ENCODE measurements around the gene GRIK1.

GRIK1 gene

DNA sequence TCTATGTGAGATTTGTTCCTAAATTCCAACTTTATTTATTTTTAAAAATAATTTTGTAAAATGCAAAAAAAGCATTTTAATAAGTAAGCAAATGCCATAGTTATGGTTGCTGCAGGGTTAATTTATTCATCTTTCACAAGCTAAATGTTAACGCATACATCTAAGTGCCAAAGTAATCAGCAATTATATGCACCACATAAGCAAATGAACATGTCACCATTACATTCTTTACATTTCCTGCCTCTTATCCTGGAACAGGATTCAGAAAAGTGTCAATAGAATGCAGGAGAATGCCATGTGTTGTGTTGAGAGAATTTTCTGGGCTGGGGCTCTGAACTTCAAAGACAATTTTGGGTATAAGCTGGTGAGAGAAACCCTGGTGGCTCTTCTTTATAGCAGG is 136.6 kb downstream of the GRIK1 start:
- no peak for TF ChIP-seq ZNF274 (IDR thresholded peaks at IDR 0.05; ENCODE audit: low read depth, low read length)
- H3K4me3 ChIP-seq (ENCODE audit: low read length), result no peak overlapping the region

GRCh38 chr21:29801122-29801521 is 138.7 kb downstream of the GRIK1 start:
- H3K4me3 ChIP-seq (ENCODE audit: low read length), result no peak overlapping the region
- TF ChIP-seq ZNF274 (IDR thresholded peaks at IDR 0.05; ENCODE audit: low read depth, low read length), result no peak

DNA sequence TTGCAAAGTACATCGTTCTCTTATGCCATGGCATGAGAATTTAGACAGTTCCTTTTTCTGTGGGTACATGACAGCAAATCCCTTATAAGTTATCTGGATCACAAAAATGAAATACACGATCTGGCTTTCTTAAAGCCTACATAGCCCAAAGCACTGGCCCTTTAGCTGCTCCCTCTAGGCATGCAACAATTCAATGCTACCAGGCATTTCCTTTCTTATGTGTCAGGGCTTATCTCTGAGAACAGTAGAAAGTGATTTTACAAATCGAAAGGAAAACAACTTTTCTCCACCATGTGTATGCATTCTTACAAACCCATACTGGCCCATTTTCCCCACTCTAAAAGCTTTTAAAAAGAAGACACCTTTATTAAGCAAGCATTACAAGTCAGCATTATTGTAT is 139.7 kb downstream of the GRIK1 start:
- no peak for TF ChIP-seq ZNF274 (IDR thresholded peaks at IDR 0.05; ENCODE audit: low read depth, low read length)
- H3K4me3 ChIP-seq (ENCODE audit: low read length), result no peak overlapping the region

- TF ChIP-seq ZNF274 (IDR thresholded peaks at IDR 0.05; ENCODE audit: low read depth, low read length), result no peak
Observed at GRCh38 chr21:29798840-29799239, 141.0 kb downstream of the GRIK1 start.

GRCh38 chr21:29797155-29797554 is 142.6 kb downstream of the GRIK1 start:
- no peak for TF ChIP-seq ZNF274 (IDR thresholded peaks at IDR 0.05; ENCODE audit: low read depth, low read length)

More at GRCh38 chr21:29798840-29799239, 141.0 kb downstream of the GRIK1 start:
- no peak overlapping the region for H3K4me3 ChIP-seq (ENCODE audit: low read length)

DNA sequence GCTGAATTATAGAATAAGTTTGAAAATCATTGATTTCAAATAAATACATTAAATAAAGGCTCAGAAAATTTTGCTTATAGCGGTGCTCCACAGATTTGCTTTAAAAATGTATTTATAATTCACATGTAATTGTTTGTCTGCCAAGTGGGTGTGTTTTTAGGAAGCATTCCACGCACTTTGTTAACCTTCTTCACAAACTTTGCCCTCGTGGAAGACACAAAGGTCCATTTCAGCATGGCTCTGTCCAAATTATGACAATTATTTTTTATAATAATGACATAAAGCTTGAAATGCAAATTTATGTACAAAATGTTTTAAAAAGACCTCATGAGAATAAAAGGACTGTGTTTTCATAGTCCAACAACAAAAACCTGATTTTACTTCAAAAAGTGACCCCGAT is 146.1 kb downstream of the GRIK1 start:
- no peak overlapping the region for H3K4me3 ChIP-seq (ENCODE audit: low read length)
- TF ChIP-seq ZNF274 (IDR thresholded peaks at IDR 0.05; ENCODE audit: low read depth, low read length), result no peak

More at GRCh38 chr21:29797155-29797554, 142.6 kb downstream of the GRIK1 start:
- no peak overlapping the region for H3K4me3 ChIP-seq (ENCODE audit: low read length)

- TF ChIP-seq ZNF274 (IDR thresholded peaks at IDR 0.05; ENCODE audit: low read depth, low read length), result no peak
- H3K4me3 ChIP-seq (ENCODE audit: low read length), result no peak overlapping the region
Observed at GRCh38 chr21:29789393-29789792, 150.4 kb downstream of the GRIK1 start.

DNA sequence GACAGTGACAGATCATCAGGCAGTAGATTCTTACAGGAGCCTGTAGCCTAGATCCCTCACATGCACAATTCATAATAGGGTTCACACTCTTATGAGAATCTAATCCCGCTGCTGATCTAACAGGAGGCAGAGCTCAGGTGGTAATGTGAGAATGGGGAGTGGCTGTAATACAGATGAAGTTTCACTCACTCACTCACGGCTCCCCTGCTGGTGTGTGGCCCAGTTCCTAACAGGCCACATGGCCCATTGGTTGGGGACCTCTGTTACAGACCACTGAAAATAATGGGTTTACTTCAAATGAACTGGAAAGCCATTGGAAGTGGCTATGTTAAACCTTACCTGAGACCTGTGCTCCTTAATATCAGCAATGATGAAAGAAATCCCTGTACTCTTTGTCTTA is 151.0 kb downstream of the GRIK1 start:
- no peak overlapping the region for H3K4me3 ChIP-seq (ENCODE audit: low read length)
- TF ChIP-seq ZNF274 (IDR thresholded peaks at IDR 0.05; ENCODE audit: low read depth, low read length), result no peak

GRCh38 chr21:29787361-29787909 is 152.4 kb downstream of the GRIK1 start:
- H3K4me3 ChIP-seq (ENCODE audit: low read length), result no peak overlapping the region
- no peak for TF ChIP-seq ZNF274 (IDR thresholded peaks at IDR 0.05; ENCODE audit: low read depth, low read length)

DNA sequence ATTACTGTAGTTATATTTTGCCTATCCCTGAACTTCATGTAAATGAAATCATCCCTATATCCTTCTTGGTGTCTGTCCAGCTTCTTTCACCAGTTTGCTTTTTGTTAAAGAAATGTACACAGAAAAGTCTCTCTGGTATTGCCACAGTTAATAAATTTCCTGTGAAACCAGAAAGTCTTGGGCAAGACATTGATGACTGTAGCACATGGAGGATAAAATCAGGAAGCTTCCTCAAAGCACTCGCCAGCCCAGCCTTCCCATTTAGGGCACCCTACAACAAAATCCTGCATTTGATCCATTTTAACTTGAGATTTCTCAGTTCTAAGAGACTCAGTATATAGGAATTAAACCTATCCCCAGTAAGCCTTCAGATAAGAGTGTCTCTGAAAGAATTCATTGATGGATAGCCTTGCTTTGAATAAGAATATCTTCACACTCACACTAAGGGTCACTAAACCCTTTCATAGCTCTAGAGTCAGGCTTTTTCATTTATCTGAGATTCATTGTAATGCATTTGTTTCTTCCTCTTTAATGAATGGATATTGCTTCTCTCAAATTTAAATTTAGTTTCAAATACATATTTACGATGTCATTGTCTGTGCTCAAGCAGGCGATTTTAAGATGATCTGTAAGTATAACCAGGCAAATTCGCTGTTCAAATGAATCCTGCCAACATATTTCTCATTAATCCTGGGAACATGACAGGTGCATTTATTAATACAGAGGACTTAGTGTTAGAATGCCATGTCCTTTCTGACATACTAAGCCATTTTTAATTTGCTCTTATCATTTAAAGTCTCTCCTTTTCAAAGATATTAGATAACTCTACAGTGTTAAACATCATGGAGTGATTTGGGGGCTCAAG is 153.1 kb downstream of the GRIK1 start:
- H3K4me3 ChIP-seq (ENCODE audit: low read length), result no peak overlapping the region
- no peak for TF ChIP-seq ZNF274 (IDR thresholded peaks at IDR 0.05; ENCODE audit: low read depth, low read length)

GRCh38 chr21:29777160-29777559 is 162.6 kb downstream of the GRIK1 start:
- no peak for TF ChIP-seq ZNF274 (IDR thresholded peaks at IDR 0.05; ENCODE audit: low read depth, low read length)
- no peak overlapping the region for H3K4me3 ChIP-seq (ENCODE audit: low read length)

DNA sequence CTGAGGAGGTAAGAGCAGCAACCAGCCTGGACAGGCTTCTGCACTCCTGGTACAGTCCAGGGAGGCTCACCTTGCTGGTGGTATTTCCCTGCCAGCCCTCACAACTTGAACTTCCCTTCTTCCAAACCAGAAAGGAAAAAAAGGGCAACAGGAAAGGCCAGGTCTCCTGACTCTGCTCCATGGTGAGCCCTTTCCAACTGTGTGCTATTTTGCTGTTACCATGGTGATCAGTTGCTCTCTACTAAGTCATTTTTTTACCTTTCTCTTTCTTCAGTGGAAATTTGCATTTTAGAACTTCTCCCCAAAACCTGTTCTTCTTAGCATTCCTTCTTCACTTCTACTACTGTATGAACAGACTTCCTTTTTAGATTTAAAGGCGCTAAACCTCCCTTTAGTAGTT is 164.3 kb downstream of the GRIK1 start:
- TF ChIP-seq ZNF274 (IDR thresholded peaks at IDR 0.05; ENCODE audit: low read depth, low read length), result no peak
- no peak overlapping the region for H3K4me3 ChIP-seq (ENCODE audit: low read length)

DNA sequence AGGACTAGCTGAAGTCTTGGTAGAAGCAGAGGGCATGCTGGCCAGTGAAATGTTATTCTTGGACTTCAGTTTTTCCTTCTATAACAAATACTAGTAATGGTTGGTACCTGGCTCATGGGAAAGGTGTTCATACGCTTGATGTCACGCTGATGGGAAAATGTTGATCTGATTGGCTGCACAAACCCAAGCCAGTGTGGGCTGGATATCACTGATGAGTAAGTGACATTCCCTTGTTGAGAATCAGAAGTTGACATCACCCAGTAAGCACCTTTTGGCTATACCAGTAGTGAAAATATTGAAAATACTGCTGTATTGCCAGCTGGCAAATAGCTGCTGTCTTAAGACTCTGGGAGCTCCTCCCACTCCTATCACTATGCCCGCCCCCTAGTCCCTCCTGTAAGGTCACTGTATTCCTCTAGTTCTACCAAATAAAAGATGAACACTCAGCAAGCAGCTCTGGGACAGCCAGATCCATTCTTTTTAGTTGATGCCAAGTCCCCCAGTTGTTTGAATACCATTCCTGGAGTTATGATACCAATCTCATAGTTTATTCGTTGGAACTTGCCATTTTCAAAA is 168.2 kb downstream of the GRIK1 start:
- H3K4me3 ChIP-seq (ENCODE audit: low read length), result no peak overlapping the region
- no peak for TF ChIP-seq ZNF274 (IDR thresholded peaks at IDR 0.05; ENCODE audit: low read depth, low read length)

- no peak overlapping the region for H3K4me3 ChIP-seq (ENCODE audit: low read length)
- TF ChIP-seq ZNF274 (IDR thresholded peaks at IDR 0.05; ENCODE audit: low read depth, low read length), result no peak
Observed at GRCh38 chr21:29763674-29764073, 176.1 kb downstream of the GRIK1 start.

- no peak overlapping the region for H3K4me3 ChIP-seq (ENCODE audit: low read length)
- TF ChIP-seq ZNF274 (IDR thresholded peaks at IDR 0.05; ENCODE audit: low read depth, low read length), result no peak
Observed at GRCh38 chr21:29762570-29763082, 177.2 kb downstream of the GRIK1 start.

Data from GM08714 (cell line).